Measurements from ENCODE around the gene TGM3.
A peak's percentile ranks its signal among the peaks of the same experiment; 100 is the strongest.

TGM3 gene

DNA sequence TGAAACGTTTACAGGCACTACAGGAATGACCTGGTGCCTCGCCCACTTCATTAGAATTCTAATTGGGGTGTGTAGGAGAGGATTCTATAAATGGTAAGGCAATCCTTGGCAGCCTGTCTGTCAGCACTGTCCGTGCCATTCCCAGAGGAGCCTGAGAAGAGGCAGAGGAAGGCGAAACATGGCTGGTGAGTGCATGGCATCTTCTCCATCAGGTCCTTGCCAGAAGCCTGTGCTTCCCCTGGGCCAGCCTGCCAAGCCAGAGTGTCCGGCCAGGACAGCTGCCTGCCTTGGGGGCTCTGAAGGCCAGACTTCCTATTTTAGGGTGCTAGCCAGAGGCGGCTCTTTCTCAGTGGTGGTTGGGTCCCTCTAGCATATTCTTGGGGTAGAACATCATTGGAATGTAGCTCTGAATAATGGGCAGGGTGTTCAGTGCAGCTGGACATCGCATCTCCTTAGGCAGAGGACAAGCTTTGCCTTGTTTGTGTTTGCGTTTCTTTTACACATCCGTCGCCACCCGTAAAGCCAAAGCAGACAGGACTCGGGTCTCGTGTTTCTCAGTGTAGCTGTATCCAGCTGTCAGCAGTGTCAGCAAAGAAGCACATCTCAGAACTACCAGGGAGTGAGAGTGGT is at the start of gene TGM3:
TGM3 (plus strand) TSS at position 116 of the 630 bp plus-strand sequence; CDS start at position 179, 63 bp downstream.
- TF ChIP-seq SP1 (IDR thresholded peaks at IDR 0.05) (no peak), FOXK2 (IDR thresholded peaks at IDR 0.05) (no peak), ZNF384 (IDR thresholded peaks at IDR 0.05) (no peak), NFRKB (IDR thresholded peaks at IDR 0.05) (no peak), ARNT (IDR thresholded peaks at IDR 0.05) (no peak), FOXA1 (IDR thresholded peaks at IDR 0.05) (no peak), CTBP1 (IDR thresholded peaks at IDR 0.05; ENCODE audit: borderline replicate concordance) (no peak), HDGF (IDR thresholded peaks at IDR 0.05; ENCODE audit: borderline replicate concordance) (no peak)
- ChIA-PET CTCF (no interaction called here), POLR2A (no interaction called here)
- no peak for DNase-seq (ENCODE audit: extremely low spot score)

- POLR2A ChIA-PET = no interaction called here
- CTCF ChIA-PET = no interaction called here
- TF ChIP-seq SP1 (IDR thresholded peaks at IDR 0.05) = no peak
- no peak for TF ChIP-seq FOXM1 (IDR thresholded peaks at IDR 0.05; ENCODE audit: borderline replicate concordance)
- no peak for TF ChIP-seq SUZ12 (IDR thresholded peaks at IDR 0.05)
- no peak for TF ChIP-seq CTBP1 (IDR thresholded peaks at IDR 0.05; ENCODE audit: borderline replicate concordance)
- peak; percentile 88 for TF ChIP-seq PKNOX1 (IDR thresholded peaks at IDR 0.05)
- no peak for TF ChIP-seq LEF1 (IDR thresholded peaks at IDR 0.05; ENCODE audit: borderline replicate concordance)
- TF ChIP-seq L3MBTL2 (conservative IDR thresholded peaks at IDR 0.05) = no peak
- no peak for TF ChIP-seq BHLHE40 (IDR thresholded peaks at IDR 0.05; ENCODE audit: borderline replicate concordance)
- no peak for TF ChIP-seq FOXA1 (IDR thresholded peaks at IDR 0.05)
- no peak for TF ChIP-seq ELF4 (IDR thresholded peaks at IDR 0.05)
- 0 out of 2 replicates have a peak, but pooled peaks have one; percentile 35 for TF ChIP-seq FOXK2 (IDR thresholded peaks at IDR 0.05)
- no peak for TF ChIP-seq NFRKB (IDR thresholded peaks at IDR 0.05)
- no peak for TF ChIP-seq ZNF384 (IDR thresholded peaks at IDR 0.05)
- peak; percentile 45 for DNase-seq (ENCODE audit: extremely low spot score)
Measured at GRCh38 chr20:2246069-2246491, 49.7 kb upstream of the TGM3 start.

DNA sequence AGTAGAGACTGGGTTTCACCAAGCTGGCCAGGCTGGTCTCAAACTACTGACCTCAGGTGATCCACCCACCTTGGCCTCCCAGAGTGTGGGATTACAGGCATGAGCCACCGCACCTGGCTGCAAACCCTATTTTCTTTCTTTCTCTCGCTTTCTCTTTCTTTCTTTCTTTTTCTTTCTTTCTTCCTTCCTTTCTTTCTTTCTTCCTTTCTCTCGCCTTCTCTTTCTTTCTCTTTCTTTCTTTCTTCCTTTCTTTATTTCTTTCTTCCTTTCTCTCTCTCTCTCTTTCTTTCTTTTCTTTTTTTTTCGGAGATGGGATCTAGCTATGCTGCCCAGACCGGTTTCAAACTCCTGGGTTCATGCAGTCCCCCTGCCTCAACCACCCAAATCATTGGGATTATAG is 47.0 kb upstream of the TGM3 start:
- ChIA-PET CTCF (no interaction called here), POLR2A (no interaction called here)
- DNase-seq (ENCODE audit: extremely low spot score) = no peak
- no peak for TF ChIP-seq LEF1 (IDR thresholded peaks at IDR 0.05; ENCODE audit: borderline replicate concordance)
- no peak for TF ChIP-seq BHLHE40 (IDR thresholded peaks at IDR 0.05; ENCODE audit: borderline replicate concordance)
- no peak for TF ChIP-seq FOXM1 (IDR thresholded peaks at IDR 0.05; ENCODE audit: borderline replicate concordance)
- TF ChIP-seq ARNT (IDR thresholded peaks at IDR 0.05) = no peak
- TF ChIP-seq FOXA1 (IDR thresholded peaks at IDR 0.05) = no peak
- no peak for TF ChIP-seq PKNOX1 (IDR thresholded peaks at IDR 0.05)
- TF ChIP-seq SUZ12 (IDR thresholded peaks at IDR 0.05) = no peak
- TF ChIP-seq L3MBTL2 (conservative IDR thresholded peaks at IDR 0.05) = no peak
- TF ChIP-seq FOXK2 (IDR thresholded peaks at IDR 0.05) = no peak
- no peak for TF ChIP-seq CTBP1 (IDR thresholded peaks at IDR 0.05; ENCODE audit: borderline replicate concordance)
- no peak for TF ChIP-seq TARDBP (IDR thresholded peaks at IDR 0.05)

DNA sequence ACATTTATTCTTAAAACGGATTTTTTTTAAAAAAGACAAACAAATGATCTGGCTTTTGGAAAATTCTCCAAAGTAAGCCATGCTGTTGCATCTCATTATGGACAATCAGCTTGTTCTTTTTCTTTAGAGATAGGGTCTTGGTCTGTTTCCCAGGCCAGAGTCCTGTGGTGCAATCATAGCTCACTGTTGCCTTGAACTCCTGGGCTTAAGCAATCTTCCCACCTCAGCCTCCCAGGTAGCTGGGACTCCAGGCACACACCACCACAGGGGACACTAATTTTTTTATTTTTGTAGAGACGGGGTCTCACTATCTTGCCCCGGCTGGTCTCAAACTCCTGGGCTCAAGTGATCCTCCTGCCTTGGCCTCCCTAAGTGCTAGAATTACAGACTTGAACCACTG is 45.9 kb upstream of the TGM3 start:
- TF ChIP-seq CTBP1 (IDR thresholded peaks at IDR 0.05; ENCODE audit: borderline replicate concordance) (no peak), ZNF384 (IDR thresholded peaks at IDR 0.05) (no peak), NFRKB (IDR thresholded peaks at IDR 0.05) (no peak), L3MBTL2 (conservative IDR thresholded peaks at IDR 0.05) (no peak), PKNOX1 (IDR thresholded peaks at IDR 0.05) (no peak), TARDBP (IDR thresholded peaks at IDR 0.05) (no peak), FOXA1 (IDR thresholded peaks at IDR 0.05) (no peak), SUZ12 (IDR thresholded peaks at IDR 0.05) (no peak), FOXK2 (IDR thresholded peaks at IDR 0.05) (no peak), ARNT (IDR thresholded peaks at IDR 0.05) (no peak), BHLHE40 (IDR thresholded peaks at IDR 0.05; ENCODE audit: borderline replicate concordance) (no peak), FOXM1 (IDR thresholded peaks at IDR 0.05; ENCODE audit: borderline replicate concordance) (no peak), SP1 (IDR thresholded peaks at IDR 0.05) (no peak), HDGF (IDR thresholded peaks at IDR 0.05; ENCODE audit: borderline replicate concordance) (no peak), ELF4 (IDR thresholded peaks at IDR 0.05) (no peak)
- ChIA-PET POLR2A (no interaction called here), CTCF (interaction anchor here (0.6 kb wide), 1 partner anchor 976 kb away, joined by 4 read pairs; no protein-coding TSS in a partner anchor)
- DNase-seq (ENCODE audit: extremely low spot score) = no peak

- DNase-seq (ENCODE audit: extremely low spot score) = no peak
- ChIA-PET CTCF (no interaction called here), POLR2A (no interaction called here)
- TF ChIP-seq NFRKB (IDR thresholded peaks at IDR 0.05) (no peak), L3MBTL2 (conservative IDR thresholded peaks at IDR 0.05) (no peak), LEF1 (IDR thresholded peaks at IDR 0.05; ENCODE audit: borderline replicate concordance) (no peak), PKNOX1 (IDR thresholded peaks at IDR 0.05) (no peak), BHLHE40 (IDR thresholded peaks at IDR 0.05; ENCODE audit: borderline replicate concordance) (no peak), SP1 (IDR thresholded peaks at IDR 0.05) (no peak), TARDBP (IDR thresholded peaks at IDR 0.05) (no peak), FOXM1 (IDR thresholded peaks at IDR 0.05; ENCODE audit: borderline replicate concordance) (no peak), CTBP1 (IDR thresholded peaks at IDR 0.05; ENCODE audit: borderline replicate concordance) (no peak), SUZ12 (IDR thresholded peaks at IDR 0.05) (no peak), ARNT (IDR thresholded peaks at IDR 0.05) (no peak), FOXK2 (IDR thresholded peaks at IDR 0.05) (no peak), ZNF384 (IDR thresholded peaks at IDR 0.05) (no peak), HDGF (IDR thresholded peaks at IDR 0.05; ENCODE audit: borderline replicate concordance) (no peak), ELF4 (IDR thresholded peaks at IDR 0.05) (no peak), FOXA1 (IDR thresholded peaks at IDR 0.05) (no peak)
Measured at GRCh38 chr20:2252419-2252997, 43.3 kb upstream of the TGM3 start.
